Measurements from ENCODE around the gene HP1BP3.

DNA sequence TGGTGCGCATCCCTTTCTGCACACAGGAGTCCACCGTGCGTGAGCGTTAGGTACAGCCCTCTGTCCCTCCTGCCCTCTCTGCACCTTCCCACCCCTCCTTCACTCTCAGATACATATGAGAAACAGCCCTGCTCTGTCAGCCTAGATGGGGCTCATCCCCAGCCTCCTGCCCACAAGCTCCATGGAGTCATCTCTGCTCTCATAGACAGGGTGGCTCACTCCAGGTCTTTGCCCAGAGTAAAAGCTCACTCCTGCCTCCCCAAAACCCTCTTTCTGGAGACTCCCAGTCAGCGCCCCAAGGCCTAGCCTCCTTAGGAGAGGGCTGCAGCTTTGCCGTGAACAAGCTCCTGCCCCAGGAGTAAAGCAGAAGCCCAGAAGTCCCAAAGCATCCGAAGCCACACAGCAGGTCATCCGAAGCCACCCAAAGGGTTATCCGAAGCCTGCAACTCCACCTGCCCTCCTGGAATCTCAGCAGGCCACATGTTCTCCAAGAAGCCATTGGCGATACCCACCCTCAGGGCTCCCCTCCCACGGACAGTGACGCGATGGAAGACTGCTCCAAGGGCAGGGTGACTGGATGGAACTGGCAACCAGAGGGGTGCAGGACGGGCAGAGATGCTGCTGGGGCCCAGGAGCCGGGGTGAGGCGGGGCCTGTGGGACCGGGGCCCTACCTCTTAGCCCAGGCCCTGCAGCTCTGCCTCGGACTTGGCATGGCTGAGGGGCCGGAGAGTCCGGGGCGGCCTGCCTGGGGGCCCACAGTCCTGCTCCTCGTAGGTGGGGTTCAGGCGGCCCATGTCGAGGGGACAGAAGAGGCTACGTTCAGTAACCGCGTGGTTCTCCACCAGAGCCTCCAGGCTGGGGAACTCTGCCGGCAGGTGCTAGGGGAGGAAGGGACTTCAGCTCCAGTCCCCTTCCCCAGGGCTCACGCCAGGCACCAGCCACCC is 65.7 kb downstream of the HP1BP3 start:
- TF ChIP-seq POLR2A (IDR thresholded peaks at IDR 0.05): no peak
- TF ChIP-seq, protein P1, sequence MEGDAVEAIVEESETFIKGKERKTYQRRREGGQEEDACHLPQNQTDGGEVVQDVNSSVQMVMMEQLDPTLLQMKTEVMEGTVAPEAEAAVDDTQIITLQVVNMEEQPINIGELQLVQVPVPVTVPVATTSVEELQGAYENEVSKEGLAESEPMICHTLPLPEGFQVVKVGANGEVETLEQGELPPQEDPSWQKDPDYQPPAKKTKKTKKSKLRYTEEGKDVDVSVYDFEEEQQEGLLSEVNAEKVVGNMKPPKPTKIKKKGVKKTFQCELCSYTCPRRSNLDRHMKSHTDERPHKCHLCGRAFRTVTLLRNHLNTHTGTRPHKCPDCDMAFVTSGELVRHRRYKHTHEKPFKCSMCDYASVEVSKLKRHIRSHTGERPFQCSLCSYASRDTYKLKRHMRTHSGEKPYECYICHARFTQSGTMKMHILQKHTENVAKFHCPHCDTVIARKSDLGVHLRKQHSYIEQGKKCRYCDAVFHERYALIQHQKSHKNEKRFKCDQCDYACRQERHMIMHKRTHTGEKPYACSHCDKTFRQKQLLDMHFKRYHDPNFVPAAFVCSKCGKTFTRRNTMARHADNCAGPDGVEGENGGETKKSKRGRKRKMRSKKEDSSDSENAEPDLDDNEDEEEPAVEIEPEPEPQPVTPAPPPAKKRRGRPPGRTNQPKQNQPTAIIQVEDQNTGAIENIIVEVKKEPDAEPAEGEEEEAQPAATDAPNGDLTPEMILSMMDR (IDR thresholded peaks at IDR 0.05): no peak
